Ishikawa (cell line): ENCODE measurements around the gene DPYD.

Experiments used
- CEBPB ChIP-seq: IDR thresholded peaks from 2 replicates; pipeline ENCODE4 v1.6.1; 2012
- EGR1 ChIP-seq: IDR thresholded peaks from 2 replicates; pipeline ENCODE4 v1.6.1; 2012
- EP300 ChIP-seq: IDR thresholded peaks from 2 replicates; pipeline ENCODE4 v1.6.1; 2012; ENCODE audit warnings: borderline replicate concordance
- FOXM1 ChIP-seq: IDR thresholded peaks from 2 replicates; pipeline ENCODE4 v1.6.1; 2012; ENCODE audit warnings: low read depth, borderline replicate concordance
- NFIC ChIP-seq: IDR thresholded peaks from 2 replicates; pipeline ENCODE4 v1.6.1; 2012
- RAD21 ChIP-seq: IDR thresholded peaks from 2 replicates; pipeline ENCODE4 v1.6.1; 2012; ENCODE audit warnings: low read depth
- TAF1 ChIP-seq: IDR thresholded peaks from 2 replicates; pipeline ENCODE4 v1.6.1; 2012; ENCODE audit warnings: low read depth, mild to moderate bottlenecking
- TCF12 ChIP-seq: IDR thresholded peaks from 2 replicates; pipeline ENCODE4 v1.6.1; 2012; ENCODE audit warnings: low read depth
- TEAD4 ChIP-seq: IDR thresholded peaks from 2 replicates; pipeline ENCODE4 v1.6.1; 2012
- YY1 ChIP-seq: IDR thresholded peaks from 2 replicates; pipeline ENCODE4 v1.6.1; 2012; ENCODE audit warnings: low read depth
- ZBTB7A ChIP-seq: IDR thresholded peaks from 2 replicates; pipeline ENCODE4 v1.6.1; 2012; ENCODE audit warnings: low read depth
- TF ChIP-seq, protein P1 (sequence below): IDR thresholded peaks from 2 replicates; pipeline ENCODE4 v1.6.1; 2012
- TF ChIP-seq, protein P2 (sequence below): IDR thresholded peaks from 2 replicates; pipeline ENCODE4 v1.6.1; 2012
- TF ChIP-seq, protein P3 (sequence below): IDR thresholded peaks from 2 replicates; pipeline ENCODE4 v1.6.1; 2012; ENCODE audit warnings: low read depth, mild to moderate bottlenecking

Gene DPYD

DNA sequence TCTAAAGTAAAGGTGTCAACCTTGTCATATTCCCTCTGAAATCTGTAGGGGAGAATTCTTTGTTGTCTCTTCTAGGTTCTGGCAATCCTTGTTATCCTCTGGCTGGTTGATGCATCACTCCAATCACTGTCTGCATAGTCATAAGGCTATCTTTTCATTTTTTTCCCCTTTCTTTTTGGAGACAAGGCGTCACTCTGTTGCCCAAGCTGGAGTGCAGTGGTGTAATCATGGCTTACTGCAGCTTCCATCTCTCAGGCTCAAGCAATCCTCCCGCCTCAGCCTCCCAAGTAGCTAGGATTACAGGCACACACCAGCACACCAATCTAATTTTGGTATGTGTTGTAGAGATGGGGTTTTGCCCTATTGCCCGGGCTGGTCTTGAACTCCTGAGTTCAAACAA is 12.9 kb downstream of the DPYD start:
- TF ChIP-seq CEBPB (no peak), EP300 (no peak), NFIC (no peak), EGR1 (no peak), ZBTB7A (no peak)
- TF ChIP-seq, protein P1, sequence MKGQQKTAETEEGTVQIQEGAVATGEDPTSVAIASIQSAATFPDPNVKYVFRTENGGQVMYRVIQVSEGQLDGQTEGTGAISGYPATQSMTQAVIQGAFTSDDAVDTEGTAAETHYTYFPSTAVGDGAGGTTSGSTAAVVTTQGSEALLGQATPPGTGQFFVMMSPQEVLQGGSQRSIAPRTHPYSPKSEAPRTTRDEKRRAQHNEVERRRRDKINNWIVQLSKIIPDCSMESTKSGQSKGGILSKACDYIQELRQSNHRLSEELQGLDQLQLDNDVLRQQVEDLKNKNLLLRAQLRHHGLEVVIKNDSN: no peak
- TF ChIP-seq, protein P2, sequence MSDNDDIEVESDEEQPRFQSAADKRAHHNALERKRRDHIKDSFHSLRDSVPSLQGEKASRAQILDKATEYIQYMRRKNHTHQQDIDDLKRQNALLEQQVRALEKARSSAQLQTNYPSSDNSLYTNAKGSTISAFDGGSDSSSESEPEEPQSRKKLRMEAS: no peak

DNA sequence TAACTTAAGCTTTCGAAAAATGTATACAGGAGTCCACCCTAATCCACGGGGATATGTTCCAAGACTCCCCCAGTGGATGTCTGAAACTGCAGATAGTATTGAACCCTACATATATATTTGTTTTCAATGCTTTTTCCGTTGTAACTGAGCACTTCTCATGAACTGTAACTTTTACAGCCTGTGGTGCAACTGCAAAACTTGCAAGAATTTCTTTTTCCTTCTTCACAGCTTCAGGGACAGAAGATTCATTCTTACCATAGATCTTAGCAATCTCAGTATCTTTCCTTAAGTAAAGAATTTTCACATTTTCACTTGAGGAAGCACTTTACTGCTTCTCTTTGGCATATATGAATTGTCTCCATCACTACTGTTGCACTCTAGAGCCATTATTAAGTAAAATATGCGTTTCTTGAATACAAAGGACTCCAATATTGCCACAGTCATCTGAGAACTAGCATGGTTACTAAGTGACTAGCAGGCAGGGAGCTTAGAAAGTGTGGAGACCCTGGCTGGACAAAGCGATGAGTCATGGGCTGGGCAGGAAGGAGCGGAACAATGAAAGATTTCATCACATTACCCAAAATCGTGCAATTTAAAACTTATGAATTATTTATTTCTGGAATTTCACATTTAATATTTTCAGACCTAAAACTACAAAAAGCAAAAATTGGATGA is 14.1 kb downstream of the DPYD start:
- TF ChIP-seq EGR1: no peak
- TF ChIP-seq FOXM1: no peak

DNA sequence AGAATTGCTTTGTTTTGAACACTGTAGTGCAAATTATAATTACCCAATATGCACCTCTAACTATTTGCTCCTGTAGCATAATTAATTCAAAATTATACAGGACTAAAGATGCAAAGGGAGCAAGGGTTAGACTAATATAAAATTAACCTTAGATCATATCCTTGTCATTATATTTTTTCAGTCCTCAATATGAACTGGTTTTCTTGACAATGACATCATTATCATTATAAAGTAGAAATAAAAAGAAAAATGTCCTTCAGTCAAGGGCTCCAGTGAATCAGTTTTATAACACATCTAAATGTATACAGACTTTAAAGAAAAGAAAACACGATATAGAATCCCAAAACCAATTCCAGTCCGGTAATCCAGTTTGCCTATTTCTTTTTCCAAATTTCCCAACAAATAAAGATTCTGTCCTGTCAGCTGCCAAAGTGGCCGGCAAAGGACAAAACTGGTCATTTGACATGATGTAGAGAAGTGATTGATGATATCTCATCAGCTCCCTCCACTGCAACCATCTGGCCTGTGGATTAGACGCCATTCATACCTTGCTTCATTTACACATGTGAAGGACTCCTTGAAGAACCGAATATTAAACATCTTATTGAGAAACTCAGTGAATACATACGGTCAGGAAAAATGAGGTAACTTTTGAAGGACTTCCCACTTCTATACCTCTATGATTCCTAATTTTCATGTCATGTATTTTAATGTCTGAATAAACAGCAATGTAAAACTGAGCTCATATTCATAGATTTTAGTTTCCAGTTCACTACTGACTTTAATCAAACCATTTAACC is 15.5 kb downstream of the DPYD start:
- TF ChIP-seq RAD21 (no peak), ZBTB7A (no peak), TCF12 (no peak), NFIC (no peak), CEBPB (no peak), EGR1 (no peak), TAF1 (no peak)
- TF ChIP-seq, protein P1: no peak
- TF ChIP-seq, protein P3, sequence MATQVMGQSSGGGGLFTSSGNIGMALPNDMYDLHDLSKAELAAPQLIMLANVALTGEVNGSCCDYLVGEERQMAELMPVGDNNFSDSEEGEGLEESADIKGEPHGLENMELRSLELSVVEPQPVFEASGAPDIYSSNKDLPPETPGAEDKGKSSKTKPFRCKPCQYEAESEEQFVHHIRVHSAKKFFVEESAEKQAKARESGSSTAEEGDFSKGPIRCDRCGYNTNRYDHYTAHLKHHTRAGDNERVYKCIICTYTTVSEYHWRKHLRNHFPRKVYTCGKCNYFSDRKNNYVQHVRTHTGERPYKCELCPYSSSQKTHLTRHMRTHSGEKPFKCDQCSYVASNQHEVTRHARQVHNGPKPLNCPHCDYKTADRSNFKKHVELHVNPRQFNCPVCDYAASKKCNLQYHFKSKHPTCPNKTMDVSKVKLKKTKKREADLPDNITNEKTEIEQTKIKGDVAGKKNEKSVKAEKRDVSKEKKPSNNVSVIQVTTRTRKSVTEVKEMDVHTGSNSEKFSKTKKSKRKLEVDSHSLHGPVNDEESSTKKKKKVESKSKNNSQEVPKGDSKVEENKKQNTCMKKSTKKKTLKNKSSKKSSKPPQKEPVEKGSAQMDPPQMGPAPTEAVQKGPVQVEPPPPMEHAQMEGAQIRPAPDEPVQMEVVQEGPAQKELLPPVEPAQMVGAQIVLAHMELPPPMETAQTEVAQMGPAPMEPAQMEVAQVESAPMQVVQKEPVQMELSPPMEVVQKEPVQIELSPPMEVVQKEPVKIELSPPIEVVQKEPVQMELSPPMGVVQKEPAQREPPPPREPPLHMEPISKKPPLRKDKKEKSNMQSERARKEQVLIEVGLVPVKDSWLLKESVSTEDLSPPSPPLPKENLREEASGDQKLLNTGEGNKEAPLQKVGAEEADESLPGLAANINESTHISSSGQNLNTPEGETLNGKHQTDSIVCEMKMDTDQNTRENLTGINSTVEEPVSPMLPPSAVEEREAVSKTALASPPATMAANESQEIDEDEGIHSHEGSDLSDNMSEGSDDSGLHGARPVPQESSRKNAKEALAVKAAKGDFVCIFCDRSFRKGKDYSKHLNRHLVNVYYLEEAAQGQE: no peak

DNA sequence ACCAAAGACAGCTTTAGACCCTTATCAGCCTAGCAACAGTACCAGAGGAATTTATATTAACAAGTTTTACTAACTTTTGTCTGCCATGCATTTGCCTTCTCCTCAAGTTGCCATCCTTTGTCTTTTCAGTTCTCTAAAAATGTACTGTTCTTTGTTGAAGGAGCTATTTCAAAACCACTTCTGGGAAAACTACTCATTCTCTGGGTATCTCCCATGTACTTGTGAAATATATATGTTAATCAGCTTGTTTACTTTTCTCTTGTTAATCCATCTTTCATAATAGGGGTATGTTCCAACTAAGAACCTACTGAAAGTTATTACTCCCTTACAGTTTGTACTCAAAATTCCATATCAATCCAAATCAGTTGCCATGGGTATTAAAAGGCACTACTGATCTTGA is 16.3 kb downstream of the DPYD start:
- TF ChIP-seq EGR1: no peak
- TF ChIP-seq CEBPB: no peak
- TF ChIP-seq YY1: no peak
- no peak for TF ChIP-seq ZBTB7A
- TF ChIP-seq RAD21: no peak
- TF ChIP-seq, protein P3: no peak
- no peak for TF ChIP-seq TEAD4

DNA sequence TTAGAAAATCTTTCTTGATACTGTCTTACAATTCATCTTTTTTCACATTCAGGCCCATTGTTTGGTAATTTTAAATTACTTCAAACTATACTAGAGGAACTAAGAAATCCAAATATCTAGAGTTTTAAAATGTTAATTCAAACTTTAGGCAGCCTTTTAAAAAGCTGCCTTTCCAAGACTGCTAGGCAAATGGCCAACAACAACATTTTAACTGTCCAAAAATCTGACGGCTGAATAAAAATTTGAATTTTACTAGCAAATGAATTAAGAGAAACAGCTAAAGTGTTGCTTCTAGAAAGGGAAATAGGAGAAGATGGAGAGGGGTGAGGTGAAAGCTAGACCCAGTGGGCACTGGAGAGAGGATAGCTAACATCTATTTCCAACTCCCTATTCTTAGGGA is 17.2 kb downstream of the DPYD start:
- TF ChIP-seq NFIC (no peak), TEAD4 (no peak), RAD21 (no peak), CEBPB (no peak), FOXM1 (no peak), YY1 (no peak), EGR1 (no peak)
- TF ChIP-seq, protein P3: no peak
- TF ChIP-seq, protein P1: no peak
